Measurements from ENCODE around the gene WWTR1. TPM values are rescaled to one million over a fixed set of nuclear protein-coding genes. Genes with fewer than 3 reads are reported as not detected.

WWTR1 gene
- polyA plus RNA-seq, 3 donors, result 88.7 to 119 (median 100) TPM

DNA sequence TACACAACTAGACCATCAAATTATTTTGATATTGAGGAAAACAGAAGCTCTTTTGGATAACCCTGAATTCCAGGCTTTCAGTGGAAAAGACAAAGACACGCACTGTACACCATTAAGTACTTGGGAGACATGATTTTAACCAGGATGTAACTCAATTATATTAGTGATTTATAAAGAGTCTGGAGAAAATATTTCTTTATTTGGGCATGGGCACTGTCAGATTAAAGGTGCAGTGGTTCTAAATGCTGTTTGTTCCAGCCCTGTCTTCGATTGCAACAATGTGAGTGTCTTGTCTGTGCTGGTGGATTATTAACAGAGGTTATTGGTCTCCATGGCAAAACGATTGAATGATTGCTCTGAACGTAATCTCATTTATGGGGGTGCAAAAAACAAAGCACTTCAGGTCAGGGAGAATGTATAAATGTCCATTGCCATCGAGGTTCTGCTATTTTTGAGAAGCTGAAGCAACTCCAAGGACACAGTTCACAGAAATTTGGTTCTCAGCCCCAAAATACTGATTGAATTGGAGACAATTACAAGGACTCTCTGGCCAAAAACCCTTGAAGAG, 183.5 kb downstream of the WWTR1 start, which contains the start of gene TM4SF4:
Gene TM4SF4, plus strand, starts transcription at position 448 of the 568 bp plus-strand sequence. CDS start 181 bp downstream, outside the sequence.
- DNase-seq, result no peak

DNA sequence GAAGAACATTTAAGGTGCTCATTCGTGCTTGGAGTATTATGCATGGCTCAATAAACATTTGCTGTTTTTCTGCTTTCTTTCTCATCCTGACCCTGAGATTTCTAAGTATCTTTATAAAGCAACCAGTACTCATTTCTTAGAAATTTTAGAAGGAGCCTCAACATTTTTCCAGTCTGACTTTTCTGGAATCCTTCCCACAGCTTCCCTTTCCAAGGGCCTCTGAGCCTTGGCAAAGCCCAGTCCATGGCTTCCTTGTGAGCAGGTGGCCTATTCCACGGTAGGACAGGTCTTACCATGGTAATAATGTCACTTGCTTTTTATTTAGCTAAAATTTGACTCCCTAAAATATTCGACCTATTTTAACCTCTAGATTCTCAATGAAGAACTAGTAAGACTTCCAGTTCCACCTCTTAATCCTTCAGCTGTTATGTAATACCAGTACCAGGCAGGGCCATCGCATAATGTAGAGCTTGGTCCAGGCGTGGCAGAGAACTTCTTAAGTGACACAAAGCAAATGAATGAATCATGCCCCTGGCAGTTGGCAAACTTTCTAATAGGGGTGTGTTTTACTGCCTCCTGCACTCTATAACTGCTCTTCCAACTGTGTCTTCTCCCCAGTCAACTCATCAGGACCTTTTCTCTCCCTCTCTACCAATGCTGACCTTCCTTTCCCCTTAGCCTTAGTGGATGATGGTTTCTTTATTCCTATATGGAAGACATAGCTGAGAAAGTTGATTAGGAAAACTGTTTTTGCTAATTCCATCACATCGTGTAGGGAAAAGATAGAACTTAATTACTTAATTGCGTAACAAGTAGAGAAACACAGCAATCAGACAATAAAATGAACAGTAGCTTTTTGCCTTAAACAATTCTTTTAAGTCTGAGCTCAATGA, 184.2 kb downstream of the WWTR1 start:
- no peak for DNase-seq

DNA sequence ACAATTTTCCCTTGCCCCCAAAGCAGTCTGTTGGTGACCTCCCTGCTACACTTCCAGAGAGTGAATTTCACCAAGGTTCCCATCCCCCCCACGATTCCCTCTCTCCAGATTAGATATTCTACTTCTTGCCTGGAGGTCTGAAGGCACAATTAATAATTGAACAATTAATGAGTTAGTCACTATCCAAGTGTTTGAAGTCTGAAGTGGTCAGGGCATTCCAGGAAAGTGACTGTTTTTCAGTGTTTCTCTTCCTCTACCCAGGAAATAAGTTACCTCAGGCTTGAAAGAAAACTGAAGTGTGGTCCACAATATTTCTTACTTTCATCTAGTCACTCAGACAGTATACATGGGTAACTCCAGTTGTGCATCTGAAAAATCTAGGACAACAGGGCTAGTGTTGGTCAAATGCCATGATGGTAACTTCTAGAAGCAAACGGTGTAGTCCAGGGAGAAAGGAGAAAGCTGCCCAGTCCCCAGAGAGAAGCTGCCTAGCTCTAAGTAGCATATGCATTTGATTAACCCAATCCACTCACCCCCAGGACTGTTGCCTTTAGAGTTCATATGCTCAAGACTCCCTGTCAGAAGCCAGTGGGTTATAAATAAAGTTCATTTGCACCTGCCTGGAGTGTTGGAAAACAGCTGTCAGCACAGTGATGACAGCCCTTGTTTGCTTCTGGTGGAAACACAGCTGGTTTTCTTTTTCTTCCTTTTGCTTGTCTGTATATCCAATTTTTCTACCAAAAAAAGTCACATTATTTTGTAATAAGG, 185.6 kb downstream of the WWTR1 start:
- DNase-seq, result no peak

DNA sequence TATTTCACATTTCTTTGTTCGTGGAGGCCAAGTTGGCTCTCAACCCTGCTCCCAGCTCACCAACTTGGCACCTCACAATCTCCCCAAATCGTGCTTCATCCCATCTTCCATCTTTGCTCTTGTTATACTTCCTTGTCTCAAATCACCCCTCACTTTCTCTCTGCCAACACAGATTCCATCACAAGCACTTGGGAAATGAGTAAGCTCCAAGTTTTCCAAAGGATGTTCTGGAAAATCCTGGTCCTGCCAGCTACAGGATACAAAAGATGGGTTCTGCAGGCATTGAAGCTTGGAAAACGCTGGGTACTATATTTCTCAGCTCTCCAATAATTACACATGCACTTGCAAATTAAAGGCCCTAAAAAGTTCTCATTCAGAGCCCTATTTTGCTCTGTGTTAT, 187.4 kb downstream of the WWTR1 start:
- no peak for DNase-seq

DNA sequence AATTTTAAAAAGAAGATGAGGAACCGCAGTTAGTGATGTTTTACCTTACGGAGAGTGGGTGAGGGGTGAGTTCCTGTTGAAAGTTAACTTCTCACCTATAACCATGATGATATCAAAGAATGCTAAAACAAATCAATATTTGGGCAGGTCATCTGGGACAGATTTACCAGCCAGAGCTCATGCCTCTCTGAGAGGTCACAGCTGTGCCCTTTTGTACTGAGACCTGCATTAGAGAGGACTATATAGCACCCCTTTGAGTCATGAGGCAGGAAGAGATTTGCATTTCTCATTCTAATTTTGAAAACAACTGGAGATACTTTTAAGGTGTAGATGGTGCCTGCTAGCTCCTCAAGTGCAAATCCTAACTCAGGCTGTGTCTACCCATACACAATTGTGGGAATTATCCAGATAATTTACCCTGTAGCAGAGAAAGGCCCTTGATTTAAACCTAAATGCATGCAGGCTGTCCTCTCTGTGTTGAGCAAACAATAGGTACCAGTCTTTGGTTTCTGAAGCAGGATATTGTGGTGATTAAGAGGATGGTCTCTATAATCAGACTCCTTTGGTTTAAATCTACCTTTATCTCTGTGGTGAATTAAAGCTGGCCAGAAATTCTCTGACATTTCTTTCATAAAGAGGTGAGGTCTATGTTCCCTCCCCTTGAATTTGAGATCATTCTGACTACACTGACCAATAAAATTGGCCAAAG, 189.2 kb downstream of the WWTR1 start:
- no peak for DNase-seq

Other genes with a start within 250 kb of the WWTR1 start
- gene TM4SF4, start 183.3 kb downstream of the WWTR1 start, polyA plus RNA-seq (ENCODE audit: insufficient read length in 3 of 3), result 1 to 10 TPM; 2.1 to 3.6 (median 3.6) TPM
- gene COMMD2, start 94.5 kb upstream of the WWTR1 start, polyA plus RNA-seq (ENCODE audit: insufficient read length in 3 of 3), result 10 to 100 TPM; 48.7 to 58.7 (median 58.4) TPM
- under 1 TPM in 1 of 3 donors, not detected in 2; 0.33 TPM for gene ANKUB1, start 134.5 kb upstream of the WWTR1 start, polyA plus RNA-seq (ENCODE audit: insufficient read length in 3 of 3)
- 10 to 100 TPM; 79.1 to 91.5 (median 80.4) TPM for gene RNF13, start 155.2 kb upstream of the WWTR1 start, polyA plus RNA-seq (ENCODE audit: insufficient read length in 3 of 3)

Data from renal pelvis (tissue), 4 donors.